RWPE2 (cell line): ENCODE data around the gene PSMD11.

ENCODE experiments used
- ATAC-seq: fragments of 200-7000 bp; cut with Tn5 transposase; 3 replicates; pipeline ENCODE4 v1.9.1; 2021; ENCODE audit warnings: low read depth
- DNase-seq: peaks from one replicate; pipeline ENCODE4 v3.0.0-alpha.2; 2020; ENCODE audit warnings: low spot score
- H3K27ac ChIP-seq: fragments of 450-650 bp; 2 replicates; pipeline ENCODE4 v1.5.1; 2017; ENCODE audit warnings: mild to moderate bottlenecking; ENCODE audit not compliant: poor library complexity, severe bottlenecking
- H3K27me3 ChIP-seq: fragments of 250-450 bp; sonication (Bioruptor Pico); 2 replicates; pipeline ENCODE4 v1.5.1; 2021; ENCODE audit warnings: mild to moderate bottlenecking, moderate library complexity; ENCODE audit not compliant: insufficient read depth, poor library complexity, severe bottlenecking
- H3K36me3 ChIP-seq: fragments of 250-450 bp; sonication (Bioruptor Pico); 2 replicates; pipeline ENCODE4 v1.5.1; 2020; ENCODE audit warnings: low read depth, mild to moderate bottlenecking, moderate library complexity
- H3K4me1 ChIP-seq: fragments of 250-450 bp; sonication (Bioruptor Pico); 2 replicates; pipeline ENCODE4 v1.5.1; 2021; ENCODE audit warnings: mild to moderate bottlenecking, moderate library complexity; ENCODE audit not compliant: insufficient read depth, poor library complexity, severe bottlenecking
- H3K4me3 ChIP-seq: fragments of 250-450 bp; sonication (Bioruptor Pico); 2 replicates; pipeline ENCODE4 v1.5.1; 2021; ENCODE audit warnings: mild to moderate bottlenecking, moderate library complexity; ENCODE audit not compliant: severe bottlenecking
- H3K9me3 ChIP-seq: fragments of 250-450 bp; sonication (Bioruptor Pico); 2 replicates; pipeline ENCODE4 v1.5.1; 2021; ENCODE audit warnings: mild to moderate bottlenecking, moderate library complexity; ENCODE audit not compliant: severe bottlenecking
- TF ChIP-seq, protein P1 (sequence below): fragments of 450-650 bp; IDR thresholded peaks from one replicate; pipeline ENCODE4 v1.5.1; 2017; ENCODE audit warnings: mild to moderate bottlenecking, moderate library complexity; ENCODE audit not compliant: poor library complexity, severe bottlenecking

The PSMD11 gene

DNA sequence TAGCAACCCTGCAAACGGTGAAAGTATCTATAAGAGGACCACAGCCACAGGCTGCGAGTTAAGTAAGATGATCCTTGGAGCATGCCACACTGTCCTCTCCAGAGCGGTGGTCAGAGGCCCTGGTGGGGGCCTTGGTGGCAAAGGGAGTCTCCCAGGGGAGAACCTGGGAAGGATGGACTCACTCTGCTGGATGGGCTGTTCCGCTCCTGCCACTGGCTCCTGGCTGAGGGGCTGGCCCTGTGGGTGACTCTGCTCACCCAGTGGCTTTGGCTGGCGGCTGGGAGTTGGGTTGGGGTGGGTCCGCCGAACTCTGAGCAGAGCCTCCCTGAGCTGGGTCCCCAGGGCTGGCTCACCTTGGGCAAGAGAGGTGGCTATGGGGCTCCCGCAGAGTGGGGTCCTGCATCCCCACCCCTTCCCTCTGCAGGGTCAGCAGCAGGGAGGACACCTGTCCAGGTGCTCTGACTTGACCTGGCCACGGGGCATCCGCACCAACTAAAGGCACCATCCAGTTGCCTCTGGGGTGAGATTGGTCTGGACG lies 49.7 kb downstream of the PSMD11 start:
- H3K9me3 ChIP-seq, result no peaks in the 10 kb centered on the region
- H3K36me3 ChIP-seq, result 0 out of 2 replicates have a peak, but pooled peaks cover under 1% of the 10 kb centered on the region
- TF ChIP-seq, protein P1, sequence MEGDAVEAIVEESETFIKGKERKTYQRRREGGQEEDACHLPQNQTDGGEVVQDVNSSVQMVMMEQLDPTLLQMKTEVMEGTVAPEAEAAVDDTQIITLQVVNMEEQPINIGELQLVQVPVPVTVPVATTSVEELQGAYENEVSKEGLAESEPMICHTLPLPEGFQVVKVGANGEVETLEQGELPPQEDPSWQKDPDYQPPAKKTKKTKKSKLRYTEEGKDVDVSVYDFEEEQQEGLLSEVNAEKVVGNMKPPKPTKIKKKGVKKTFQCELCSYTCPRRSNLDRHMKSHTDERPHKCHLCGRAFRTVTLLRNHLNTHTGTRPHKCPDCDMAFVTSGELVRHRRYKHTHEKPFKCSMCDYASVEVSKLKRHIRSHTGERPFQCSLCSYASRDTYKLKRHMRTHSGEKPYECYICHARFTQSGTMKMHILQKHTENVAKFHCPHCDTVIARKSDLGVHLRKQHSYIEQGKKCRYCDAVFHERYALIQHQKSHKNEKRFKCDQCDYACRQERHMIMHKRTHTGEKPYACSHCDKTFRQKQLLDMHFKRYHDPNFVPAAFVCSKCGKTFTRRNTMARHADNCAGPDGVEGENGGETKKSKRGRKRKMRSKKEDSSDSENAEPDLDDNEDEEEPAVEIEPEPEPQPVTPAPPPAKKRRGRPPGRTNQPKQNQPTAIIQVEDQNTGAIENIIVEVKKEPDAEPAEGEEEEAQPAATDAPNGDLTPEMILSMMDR, result no peak
- no peaks in the 10 kb centered on the region for H3K27me3 ChIP-seq
- H3K4me3 ChIP-seq, result no peak overlapping the region
- H3K4me1 ChIP-seq, result peaks cover 15% of the 10 kb centered on the region
- no peak overlapping the region for H3K27ac ChIP-seq
- DNase-seq (no peak), ATAC-seq (no peak)

DNA sequence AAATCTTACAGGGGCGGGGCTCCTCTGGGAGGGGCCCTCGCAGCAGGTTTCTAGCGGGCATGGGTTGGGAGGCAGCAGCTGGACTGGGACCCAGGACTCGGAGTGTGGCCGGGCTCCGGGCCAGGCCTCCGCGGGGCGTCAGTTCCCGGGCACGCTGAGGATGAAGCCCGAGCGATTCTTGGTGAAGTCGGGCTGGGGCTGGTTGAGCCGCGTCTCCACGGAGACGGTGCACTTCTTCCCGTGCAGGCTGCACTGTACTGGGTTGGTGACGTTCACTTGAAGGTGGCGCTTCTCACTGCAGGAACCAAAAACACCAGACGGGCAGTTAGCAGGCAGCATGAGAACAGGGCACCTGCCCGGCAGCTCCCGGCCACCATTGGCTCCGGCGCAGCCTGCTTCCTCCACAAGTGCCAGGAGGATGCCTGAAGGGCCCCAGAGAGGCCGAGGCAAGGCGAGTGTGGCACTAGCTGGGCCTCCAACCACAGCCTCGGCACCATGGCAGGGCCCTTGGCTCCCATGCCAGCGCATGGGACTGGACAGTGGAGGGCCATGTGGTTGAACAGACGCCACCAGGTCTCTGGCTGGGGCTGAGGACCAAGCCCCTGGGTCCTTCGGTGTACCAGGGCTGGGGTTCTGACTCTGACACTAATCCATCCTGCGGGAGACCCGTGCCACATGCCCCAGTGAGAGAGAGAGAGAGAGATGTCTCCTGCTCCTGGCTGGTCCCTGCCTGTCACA lies 50.5 kb downstream of the PSMD11 start:
- no peaks in the 10 kb centered on the region for H3K9me3 ChIP-seq
- DNase-seq (no peak), ATAC-seq (no peak)
- H3K36me3 ChIP-seq, result no peaks in the 10 kb centered on the region
- H3K27me3 ChIP-seq, result no peaks in the 10 kb centered on the region
- H3K4me1 ChIP-seq, result peaks cover 15% of the 10 kb centered on the region
- TF ChIP-seq, protein P1, result no peak
- H3K4me3 ChIP-seq, result no peak overlapping the region
- peak overlapping the region; percentile 79 for H3K27ac ChIP-seq

DNA sequence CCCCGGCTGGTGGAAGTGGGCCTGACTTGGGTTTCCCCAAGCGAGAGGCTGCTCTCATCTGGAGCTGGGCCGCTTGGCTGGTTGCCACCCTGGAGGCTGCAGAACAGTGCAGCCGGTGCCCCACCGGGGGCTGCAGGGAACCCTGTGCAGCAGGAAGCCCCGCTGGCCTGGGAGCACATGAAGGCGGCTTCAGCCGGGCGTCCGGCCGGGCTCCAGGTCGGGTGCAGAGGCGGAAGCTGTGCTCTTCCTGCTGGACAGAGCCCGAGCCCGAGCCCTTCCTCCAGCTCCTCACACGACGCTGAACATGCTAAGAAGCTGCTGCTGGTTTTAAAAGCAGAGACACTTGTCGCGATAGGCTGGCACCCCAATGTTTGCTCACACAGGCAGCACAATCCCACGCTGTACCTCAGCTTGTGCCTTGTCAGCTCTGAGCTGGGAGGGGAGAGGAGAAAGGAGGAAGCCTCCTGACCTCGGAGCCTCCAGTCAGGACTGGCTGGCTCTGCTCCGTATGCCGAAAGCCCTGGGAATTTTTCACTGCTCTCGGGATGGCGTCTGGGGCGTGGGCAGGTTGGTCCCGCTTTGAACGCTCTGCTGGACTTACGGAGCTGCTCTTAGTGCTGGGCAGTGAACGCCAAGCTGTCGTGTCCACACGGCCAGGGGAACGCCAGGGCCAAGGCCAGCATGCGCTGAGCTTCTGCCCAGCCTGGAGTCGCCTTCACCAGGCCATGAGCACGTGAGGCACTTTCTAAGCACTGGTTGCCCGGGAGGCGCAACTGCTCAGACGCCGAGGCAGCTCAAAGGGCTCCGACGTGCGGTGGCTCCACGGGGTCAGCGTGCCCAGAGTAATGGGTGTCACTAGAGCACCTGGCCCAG lies 51.3 kb downstream of the PSMD11 start:
- Histone ChIP-seq H3K4me3 (no peak overlapping the region), H3K4me1 (peaks cover 15% of the 10 kb centered on the region), H3K36me3 (no peaks in the 10 kb centered on the region), H3K27me3 (no peaks in the 10 kb centered on the region), H3K9me3 (no peaks in the 10 kb centered on the region), H3K27ac (peak overlapping the region; percentile 79)
- no peak for DNase-seq
- ATAC-seq, result no peak
- TF ChIP-seq, protein P1, result no peak

DNA sequence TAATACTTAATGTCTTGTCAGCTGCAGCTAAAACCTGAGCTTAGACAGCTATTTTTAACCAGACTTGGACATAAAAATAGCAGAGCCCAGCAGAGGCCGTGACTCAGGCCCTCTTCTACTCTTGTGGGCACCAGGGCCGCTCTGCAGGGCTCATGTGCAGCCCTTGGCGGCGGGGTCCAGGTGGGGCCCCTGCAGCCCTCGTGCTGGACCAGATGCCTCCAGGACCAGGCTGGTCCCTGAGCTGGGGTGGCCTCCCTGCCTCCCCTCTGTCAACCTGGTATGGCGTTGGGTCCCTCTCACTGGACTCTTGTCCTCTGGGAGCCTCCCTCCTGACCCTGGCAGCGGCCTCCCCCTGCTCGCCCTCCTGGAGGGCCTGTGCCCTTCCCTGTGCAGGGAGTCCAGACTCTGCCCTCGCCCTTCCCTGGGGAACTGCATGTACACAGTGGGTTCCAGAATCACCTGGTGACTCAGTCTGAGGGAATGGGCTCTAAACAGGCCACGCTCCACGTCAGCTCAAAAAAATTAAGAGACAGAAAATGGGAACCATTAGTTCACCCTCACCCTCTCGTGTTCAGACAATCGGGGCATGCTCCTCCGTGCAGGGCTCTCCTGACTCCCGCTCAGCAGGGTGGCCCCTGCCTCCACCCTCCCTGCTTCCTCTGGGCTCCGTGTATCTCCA lies 52.2 kb downstream of the PSMD11 start:
- ATAC-seq, result peak; percentile 93
- no peaks in the 10 kb centered on the region for H3K36me3 ChIP-seq
- peaks cover 15% of the 10 kb centered on the region for H3K4me1 ChIP-seq
- no peak overlapping the region for H3K4me3 ChIP-seq
- H3K27me3 ChIP-seq, result no peaks in the 10 kb centered on the region
- no peaks in the 10 kb centered on the region for H3K9me3 ChIP-seq
- DNase-seq, result no peak
- peak overlapping the region; percentile 79 for H3K27ac ChIP-seq
- TF ChIP-seq, protein P1, result no peak
